T-helper 1 cell treated with Interleukin-12 subunit alpha and Interleukin-12 subunit beta and Interleukin-4 antibody, amounts not matched to agents 30 μg/mL and 1 μg/mL, for 36 hours (primary cell): ENCODE data around the gene ANKRD28.
"Not testable (repeated sequence)": the region's sequence is repeated elsewhere in the genome, so short reads cannot be mapped to it uniquely, and the experiment has no call there.

Experiments
- H3K27ac Mint-ChIP-seq: one replicate; pipeline ENCODE4 v1.8.0; 2021; ENCODE audit warnings: mild to moderate bottlenecking, mixed read lengths
- H3K27me3 Mint-ChIP-seq: one replicate; pipeline ENCODE4 v1.8.0; 2021; ENCODE audit warnings: low read depth, mixed read lengths
- H3K36me3 Mint-ChIP-seq: one replicate; pipeline ENCODE4 v1.8.0; 2021; ENCODE audit warnings: low read depth, mixed read lengths
- H3K4me1 Mint-ChIP-seq: one replicate; pipeline ENCODE4 v1.8.0; 2021; ENCODE audit warnings: low read depth, mixed read lengths
- H3K4me3 Mint-ChIP-seq: one replicate; pipeline ENCODE4 v1.8.0; 2021; ENCODE audit warnings: mild to moderate bottlenecking, moderate library complexity, mixed read lengths
- H3K9me3 Mint-ChIP-seq: one replicate; pipeline ENCODE4 v1.8.0; 2021; ENCODE audit warnings: mixed read lengths

The ANKRD28 gene

DNA sequence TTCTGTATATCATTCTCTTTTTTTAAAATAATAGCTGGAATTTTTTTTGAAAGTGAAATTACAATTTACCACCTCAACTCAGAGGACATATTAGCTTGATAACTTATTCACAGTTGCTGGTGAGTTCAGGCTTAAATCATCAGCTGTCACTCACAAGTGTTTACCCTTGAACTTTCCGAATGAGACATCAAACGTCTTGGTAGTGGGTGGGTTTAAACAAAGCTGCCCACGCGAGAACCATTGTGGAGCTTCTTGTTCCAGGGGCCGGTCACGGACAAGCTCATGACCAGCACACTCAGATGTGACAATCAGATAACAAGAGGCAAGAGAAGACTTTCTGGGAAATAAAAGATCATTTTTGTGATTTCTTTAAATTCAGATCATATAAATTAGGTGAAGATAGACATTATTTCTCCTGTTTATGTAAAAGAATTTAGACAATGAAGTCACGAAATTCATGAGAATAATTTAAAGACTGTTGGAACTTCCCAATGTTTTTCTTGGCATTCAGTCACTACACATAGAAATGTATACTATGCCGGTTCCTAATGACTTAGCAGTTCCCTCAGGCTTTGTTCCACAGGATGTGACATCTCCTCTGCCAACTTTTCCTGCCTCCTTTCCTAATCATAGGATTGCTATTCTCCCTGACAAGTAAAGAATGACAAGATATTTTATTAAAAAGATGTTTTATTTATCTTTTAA is 167.0 kb downstream of the ANKRD28 start:
- Mint-ChIP-seq H3K27me3 (no peaks in the 10 kb centered on the region), H3K36me3 (no peaks in the 10 kb centered on the region), H3K4me3 (peak overlapping the region; percentile 7), H3K4me1 (peaks cover 17% of the 10 kb centered on the region), H3K9me3 (no peaks in the 10 kb centered on the region), H3K27ac (no peak overlapping the region)

DNA sequence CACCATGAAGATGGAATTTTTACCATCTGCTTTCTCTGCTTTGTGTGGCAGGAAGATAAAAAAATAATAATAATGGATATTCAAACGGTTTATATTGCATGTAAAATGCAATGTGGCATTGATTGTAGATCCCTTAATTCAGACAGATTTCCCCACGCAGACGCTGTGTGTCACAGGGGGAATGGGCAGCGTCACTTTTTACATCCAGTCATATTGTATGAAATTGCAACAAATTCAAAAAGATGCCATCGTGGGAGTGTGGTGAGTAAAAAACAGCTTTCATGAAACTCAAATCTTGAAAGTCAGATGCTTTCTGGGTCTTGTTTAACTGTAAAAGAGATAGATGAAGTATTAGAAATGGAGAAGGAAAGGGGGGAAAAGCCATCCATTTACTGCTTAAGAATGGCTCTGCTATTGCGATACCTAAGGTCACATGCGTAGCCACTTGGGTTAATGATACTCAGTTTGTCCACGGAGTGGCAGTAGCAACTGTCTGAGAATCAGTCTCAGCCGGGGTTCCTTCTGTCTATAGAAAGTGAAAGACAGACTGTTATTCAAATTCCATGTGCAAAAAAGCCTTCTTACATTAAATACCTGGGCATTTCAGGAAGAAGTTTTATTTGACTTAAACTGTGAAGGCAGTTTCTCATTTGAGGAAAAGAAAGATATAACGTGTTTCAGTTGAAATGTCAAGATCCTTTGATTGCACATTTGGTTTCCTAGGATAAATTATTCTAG is 167.8 kb downstream of the ANKRD28 start:
- no peaks in the 10 kb centered on the region for H3K9me3 Mint-ChIP-seq
- H3K4me3 Mint-ChIP-seq: peak overlapping the region; percentile 29
- no peak overlapping the region for H3K27ac Mint-ChIP-seq
- H3K4me1 Mint-ChIP-seq: peaks cover 15% of the 10 kb centered on the region
- H3K36me3 Mint-ChIP-seq: no peaks in the 10 kb centered on the region
- H3K27me3 Mint-ChIP-seq: no peaks in the 10 kb centered on the region

DNA sequence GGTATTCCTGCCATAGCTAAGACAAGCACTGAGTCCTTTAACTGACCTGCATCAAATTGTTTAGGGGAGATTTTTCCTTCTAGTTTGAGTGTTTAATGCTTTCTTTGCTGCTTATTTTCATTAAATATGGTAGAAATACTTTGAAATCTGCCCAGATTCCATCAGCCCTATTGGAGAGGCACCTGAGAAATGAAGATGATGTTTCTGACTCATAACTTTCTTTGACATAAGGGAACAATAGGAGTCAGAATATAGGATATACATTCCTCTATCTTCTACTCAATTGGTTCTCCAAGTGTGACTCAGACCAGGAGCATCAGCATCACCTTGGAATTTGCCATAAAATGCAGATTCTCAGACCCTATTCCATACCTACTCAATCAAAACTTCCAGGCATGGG is 168.8 kb downstream of the ANKRD28 start:
- H3K4me3 Mint-ChIP-seq: no peak overlapping the region
- peaks cover 19% of the 10 kb centered on the region for H3K4me1 Mint-ChIP-seq
- H3K27ac Mint-ChIP-seq: no peak overlapping the region
- peaks cover 6% of the 10 kb centered on the region for H3K9me3 Mint-ChIP-seq
- peaks cover 3% of the 10 kb centered on the region for H3K36me3 Mint-ChIP-seq
- H3K27me3 Mint-ChIP-seq: no peaks in the 10 kb centered on the region

DNA sequence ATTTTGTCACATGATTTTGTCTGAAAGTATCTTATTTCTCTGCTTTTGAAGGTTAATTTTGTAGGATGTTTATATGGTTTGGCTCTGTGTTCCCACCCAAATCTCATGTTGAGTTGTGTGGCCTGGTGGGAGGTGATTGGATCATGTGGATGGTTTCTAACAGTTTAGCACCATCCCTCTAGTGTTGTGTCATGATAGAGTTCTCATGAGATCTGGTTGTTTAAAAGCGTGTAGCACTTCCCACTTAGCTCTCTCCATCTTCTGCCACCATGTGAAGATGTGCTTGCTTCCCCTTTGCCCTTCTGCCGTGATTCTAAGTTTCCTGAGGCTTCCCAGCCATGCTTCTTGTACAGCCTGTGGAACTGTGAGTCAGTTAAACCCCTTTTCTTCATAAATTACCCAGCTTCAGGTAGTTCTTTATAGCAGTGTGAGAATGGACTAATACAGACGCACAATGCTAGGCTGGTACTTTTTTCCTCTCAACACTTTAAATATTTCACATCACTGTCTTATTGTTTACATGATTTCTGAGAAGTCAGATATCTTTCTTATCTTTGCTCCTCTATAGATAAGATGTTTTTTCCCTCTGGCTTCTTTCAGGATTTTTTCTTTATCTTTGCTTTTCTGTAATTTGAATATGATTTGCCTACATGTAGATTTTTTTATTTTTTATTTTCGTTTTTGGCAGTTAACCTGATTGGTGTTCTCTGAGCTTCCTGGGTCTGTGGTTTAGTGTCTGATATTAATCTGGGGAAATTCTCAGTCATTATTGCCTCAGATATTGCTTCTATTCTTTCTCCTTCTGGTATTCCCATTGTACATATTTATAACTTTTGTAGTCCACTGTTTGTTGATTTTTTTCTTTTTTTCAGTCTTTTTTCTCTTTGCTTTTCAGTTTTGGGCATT is 174.0 kb downstream of the ANKRD28 start:
- peaks cover 16% of the 10 kb centered on the region for H3K4me1 Mint-ChIP-seq
- peaks cover 24% of the 10 kb centered on the region for H3K36me3 Mint-ChIP-seq
- peak overlapping the region; percentile 22 for H3K4me3 Mint-ChIP-seq

DNA sequence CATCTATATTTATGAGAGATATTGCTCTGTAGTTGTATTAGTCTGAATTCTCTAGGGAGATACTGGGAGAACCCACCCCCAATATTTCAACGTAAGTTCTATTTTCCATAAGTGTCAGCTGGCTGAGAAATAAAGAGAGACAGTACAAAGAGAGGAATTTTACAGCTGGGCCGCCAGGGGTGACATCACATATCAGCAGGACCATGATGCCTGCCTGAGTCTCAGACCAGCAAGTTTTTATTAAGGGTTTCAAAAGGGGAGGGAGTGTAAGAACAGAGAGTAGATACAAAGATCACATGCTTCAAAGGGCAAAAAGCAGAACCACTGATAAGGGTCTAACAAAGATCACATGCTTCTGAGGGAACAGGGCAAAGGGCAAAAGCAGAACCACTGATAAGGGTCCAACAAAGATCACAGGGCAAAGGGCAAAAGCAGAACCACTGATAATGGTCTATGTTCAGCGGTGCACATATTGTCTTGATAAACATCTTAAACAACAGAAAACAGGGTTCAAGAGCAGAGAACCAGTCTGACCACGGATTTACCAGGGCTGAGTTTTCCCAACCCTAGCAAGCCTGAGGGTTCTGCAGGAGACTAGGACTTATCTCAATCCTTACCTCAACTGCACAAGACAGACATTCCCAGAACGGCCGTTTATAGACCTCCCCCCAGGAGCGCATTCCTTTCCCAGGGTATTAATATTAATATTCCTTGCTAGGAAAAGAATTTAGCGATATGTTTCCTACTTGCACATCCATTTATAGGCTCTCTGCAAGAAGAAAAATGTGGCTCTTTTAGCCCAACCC is 177.9 kb downstream of the ANKRD28 start:
- H3K27me3 Mint-ChIP-seq, H3K4me3 Mint-ChIP-seq, H3K27ac Mint-ChIP-seq: not testable (repeated sequence)
- peaks cover 43% of the 10 kb centered on the region for H3K9me3 Mint-ChIP-seq
- H3K36me3 Mint-ChIP-seq: peaks cover 24% of the 10 kb centered on the region
- H3K4me1 Mint-ChIP-seq: peaks cover 13% of the 10 kb centered on the region

More for the DNA sequence above, 174.0 kb downstream of the ANKRD28 start:
- Mint-ChIP-seq H3K9me3 (peaks cover 43% of the 10 kb centered on the region), H3K27ac (peak overlapping the region; percentile 33), H3K27me3 (no peaks in the 10 kb centered on the region)
